ENCODE measurements around the gene GALNT8.

Gene GALNT8

DNA sequence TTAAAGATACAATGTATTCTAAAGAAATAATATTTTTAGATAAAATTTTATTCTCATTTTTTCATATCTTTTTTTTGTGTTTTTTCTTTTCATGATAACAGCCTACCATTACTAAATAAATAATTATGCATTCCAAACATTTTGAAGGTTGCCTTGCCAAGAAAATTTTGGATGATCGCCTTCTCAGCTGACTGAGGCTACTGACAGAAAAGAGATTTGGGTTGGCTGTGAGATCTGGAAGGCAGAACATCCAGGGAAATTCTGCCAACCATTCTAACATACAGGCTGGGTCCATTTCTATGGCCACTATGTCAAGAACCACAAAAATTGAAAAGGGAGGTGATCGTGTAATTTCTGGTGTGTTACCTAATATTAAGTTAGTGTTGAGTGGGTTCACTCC lies 48.1 kb downstream of the GALNT8 start:
- Mint-ChIP-seq H3K36me3 (no peaks in the 10 kb centered on the region), H3K4me1 (peaks cover 5% of the 10 kb centered on the region), H3K27ac (no peak overlapping the region), H3K9me3 (no peaks in the 10 kb centered on the region), H3K4me3 (no peak overlapping the region), H3K27me3 (peaks cover 21% of the 10 kb centered on the region)
- DNase-seq, result no peak
- CTCF ChIA-PET, result no interaction called here

DNA sequence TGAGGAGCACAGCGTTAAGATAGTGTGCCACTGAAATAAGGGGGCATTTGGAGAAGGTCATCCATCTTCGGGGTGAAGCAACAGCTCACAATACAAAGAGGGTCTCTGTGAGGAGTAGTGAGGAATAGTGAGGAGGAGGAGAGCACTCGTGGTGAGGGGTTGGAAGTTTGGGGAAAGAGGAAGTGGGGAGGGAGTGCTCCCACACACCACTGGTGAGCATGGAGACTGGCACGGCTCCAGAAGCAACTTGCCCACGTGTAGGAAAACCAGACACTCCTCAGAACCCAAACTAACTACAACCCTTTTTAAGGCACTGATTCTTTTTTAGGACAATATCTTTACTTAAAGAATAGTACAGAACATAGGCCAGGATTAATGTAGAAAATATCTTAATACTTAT lies 48.9 kb downstream of the GALNT8 start:
- H3K36me3 Mint-ChIP-seq, result no peaks in the 10 kb centered on the region
- no peak for DNase-seq
- H3K27ac Mint-ChIP-seq, result no peak overlapping the region
- no peaks in the 10 kb centered on the region for H3K9me3 Mint-ChIP-seq
- H3K4me1 Mint-ChIP-seq, result no peaks in the 10 kb centered on the region
- CTCF ChIA-PET, result no interaction called here
- no peak overlapping the region for H3K4me3 Mint-ChIP-seq
- H3K27me3 Mint-ChIP-seq, result peaks cover 22% of the 10 kb centered on the region

DNA sequence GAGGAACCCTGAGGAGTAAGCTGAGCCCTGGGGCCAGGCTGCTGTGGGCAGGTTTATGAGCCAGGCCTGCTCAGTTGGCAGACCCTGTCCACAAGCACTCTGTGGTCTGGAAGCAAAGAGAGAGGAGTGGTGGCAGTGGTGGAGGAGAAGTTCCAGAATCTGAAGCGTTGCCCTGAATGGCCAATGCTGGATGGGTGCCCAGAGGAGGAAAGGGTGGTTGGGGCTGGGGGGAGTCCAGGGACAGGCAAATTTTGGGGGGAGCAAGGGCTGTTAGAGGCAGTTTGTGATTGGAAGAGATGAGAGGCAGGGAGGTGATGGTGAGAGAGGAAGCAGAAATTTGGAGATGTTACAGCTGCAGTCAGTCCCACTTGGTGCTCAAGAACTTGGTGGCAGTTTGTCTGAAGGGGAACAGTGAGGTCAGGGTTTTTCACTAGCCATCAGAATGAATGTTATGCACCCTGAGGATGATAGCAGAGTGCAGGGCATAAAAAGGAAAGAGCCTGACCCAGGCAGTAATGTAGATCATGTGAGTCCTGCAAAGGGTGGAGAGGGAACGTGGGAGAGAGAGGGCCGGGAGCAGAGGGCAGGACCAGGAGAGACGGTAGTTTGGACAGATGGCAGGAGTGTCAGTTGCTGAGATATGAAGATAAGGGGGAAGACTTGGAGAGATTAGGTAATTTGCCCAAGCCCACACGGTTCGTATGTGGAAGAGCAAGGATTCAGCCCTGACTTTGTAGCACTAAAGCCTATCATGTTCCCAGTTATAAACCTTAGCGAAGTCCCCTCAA lies 51.2 kb downstream of the GALNT8 start:
- no peaks in the 10 kb centered on the region for H3K9me3 Mint-ChIP-seq
- H3K4me3 Mint-ChIP-seq, result no peak overlapping the region
- peaks cover 24% of the 10 kb centered on the region for H3K27me3 Mint-ChIP-seq
- CTCF ChIA-PET, result no interaction called here
- H3K36me3 Mint-ChIP-seq, result no peaks in the 10 kb centered on the region
- no peak overlapping the region for H3K27ac Mint-ChIP-seq
- DNase-seq, result no peak
- H3K4me1 Mint-ChIP-seq, result no peaks in the 10 kb centered on the region

DNA sequence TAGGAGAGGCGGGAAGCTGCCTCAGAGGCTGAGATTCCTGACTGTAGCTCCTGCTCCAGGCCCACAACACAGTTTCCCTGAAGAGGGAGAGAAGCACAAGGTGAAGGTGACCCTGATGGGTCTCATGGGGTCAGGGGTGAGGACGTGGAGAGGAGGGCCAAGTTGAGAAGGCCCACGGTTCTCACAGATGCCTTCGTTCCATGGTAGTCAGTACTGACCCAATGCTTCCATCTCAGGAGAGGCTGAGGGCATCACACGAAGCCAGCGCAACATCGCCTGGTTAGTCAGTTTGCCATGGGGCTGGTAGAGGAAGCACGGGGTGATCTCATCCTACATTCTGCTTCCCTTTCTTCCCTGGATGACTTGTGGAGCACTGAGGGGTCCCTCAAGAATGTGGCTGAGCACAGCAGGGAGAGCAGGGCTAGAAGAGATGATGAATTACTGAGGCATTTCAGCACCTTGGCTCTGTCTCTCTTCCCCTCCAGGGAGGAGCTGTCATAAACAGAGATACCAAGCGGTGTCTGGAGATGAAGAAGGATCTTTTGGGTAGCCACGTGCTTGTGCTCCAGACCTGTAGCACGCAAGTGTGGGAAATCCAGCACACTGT lies 51.9 kb downstream of the GALNT8 start:
- no peak for DNase-seq
- CTCF ChIA-PET, result no interaction called here
- H3K27ac Mint-ChIP-seq, result no peak overlapping the region
- no peak overlapping the region for H3K4me3 Mint-ChIP-seq
- no peaks in the 10 kb centered on the region for H3K4me1 Mint-ChIP-seq
- no peaks in the 10 kb centered on the region for H3K9me3 Mint-ChIP-seq
- peaks cover 28% of the 10 kb centered on the region for H3K27me3 Mint-ChIP-seq
- H3K36me3 Mint-ChIP-seq, result no peaks in the 10 kb centered on the region

DNA sequence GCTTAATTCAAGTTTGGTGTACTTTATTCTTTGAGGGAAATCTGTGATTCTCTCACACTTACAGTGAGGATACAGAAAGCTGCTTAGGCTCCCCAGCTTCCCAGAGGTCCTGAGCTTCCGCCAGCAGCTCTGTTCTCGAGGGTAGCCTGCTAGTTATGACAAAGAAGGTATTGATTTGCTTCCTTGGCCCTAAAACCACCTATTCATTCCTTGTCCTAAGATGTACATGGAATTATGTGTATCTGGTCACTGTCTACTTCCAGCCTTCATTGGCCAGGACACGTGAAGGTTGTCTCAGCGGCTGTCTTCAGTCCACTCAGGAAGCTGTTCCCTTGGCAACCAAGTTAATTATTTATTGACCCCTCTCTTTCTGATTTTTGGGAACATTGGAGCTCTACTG lies 55.7 kb downstream of the GALNT8 start:
- CTCF ChIA-PET, result no interaction called here
- H3K4me1 Mint-ChIP-seq, result no peaks in the 10 kb centered on the region
- peaks cover 49% of the 10 kb centered on the region for H3K27me3 Mint-ChIP-seq
- no peaks in the 10 kb centered on the region for H3K36me3 Mint-ChIP-seq
- H3K27ac Mint-ChIP-seq, result no peak overlapping the region
- no peak overlapping the region for H3K4me3 Mint-ChIP-seq
- no peak for DNase-seq
- H3K9me3 Mint-ChIP-seq, result no peaks in the 10 kb centered on the region

DNA sequence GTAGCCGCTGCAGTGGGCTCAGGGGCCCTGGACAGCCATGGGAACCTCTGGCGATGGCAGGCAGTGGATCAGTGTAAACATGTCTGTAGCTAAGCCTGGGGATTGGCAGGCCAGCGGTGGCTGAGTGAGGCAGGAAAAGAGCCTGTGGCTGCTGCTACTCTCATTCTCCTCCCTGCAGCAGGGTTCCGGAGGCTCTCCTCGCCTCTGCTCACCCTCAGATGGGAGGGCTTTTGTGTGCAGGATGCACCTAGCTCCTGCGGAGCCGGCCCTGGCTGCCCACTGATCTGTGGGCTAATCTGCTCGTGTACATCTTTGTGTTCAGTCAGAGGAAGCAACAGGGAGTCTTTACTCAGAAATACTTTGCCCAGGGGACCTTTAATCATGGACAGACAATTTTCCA lies 59.5 kb downstream of the GALNT8 start:
- Mint-ChIP-seq H3K36me3 (no peaks in the 10 kb centered on the region), H3K27ac (no peak overlapping the region), H3K27me3 (peaks cover 31% of the 10 kb centered on the region), H3K9me3 (no peaks in the 10 kb centered on the region), H3K4me3 (no peak overlapping the region), H3K4me1 (no peaks in the 10 kb centered on the region)
- CTCF ChIA-PET, result no interaction called here
- DNase-seq, result no peak

DNA sequence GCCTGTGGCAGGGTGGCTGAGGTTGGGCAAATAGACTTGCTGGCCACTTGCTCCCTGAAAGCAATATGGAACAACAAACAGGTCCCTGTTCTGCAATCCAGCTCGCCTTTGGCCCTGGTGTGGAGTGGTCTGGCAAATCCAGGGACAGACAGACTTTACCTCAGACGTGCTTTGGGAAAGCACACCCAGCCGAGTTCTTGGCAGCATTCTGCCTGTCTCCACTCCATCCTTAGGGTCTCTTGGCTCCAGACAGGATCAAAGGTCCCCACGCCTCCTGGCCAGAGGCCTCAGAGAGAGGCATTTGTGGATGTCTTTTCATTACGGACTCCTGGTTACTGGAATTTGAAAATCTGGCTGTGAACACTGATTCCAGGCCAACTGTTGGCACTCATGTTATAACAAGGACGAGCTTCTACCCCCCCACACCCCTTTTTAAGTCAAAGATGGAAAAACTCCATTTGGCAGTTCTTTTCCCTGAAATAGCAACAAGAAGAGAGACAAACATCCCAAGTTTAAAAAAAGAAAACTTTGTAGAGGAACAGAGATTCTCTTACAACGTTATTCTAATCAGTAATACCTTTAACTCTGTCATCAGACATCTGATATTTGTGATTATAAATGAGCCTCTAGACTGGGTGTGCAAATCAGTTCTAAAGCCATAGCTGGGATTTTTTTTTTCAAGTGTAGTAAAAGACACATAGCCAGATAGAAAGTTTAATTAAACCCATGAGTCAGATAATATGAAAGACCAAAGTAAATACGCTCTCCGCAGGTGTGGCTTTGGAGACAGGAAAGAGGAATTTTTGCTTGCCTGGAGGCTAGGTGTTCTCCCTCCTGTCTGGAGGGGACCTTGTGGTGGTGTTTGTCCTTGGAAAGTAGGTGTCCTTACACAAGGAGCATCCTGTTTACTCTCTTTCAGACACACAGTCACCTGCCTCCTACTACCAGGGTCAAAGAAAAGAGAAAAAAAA lies 60.7 kb downstream of the GALNT8 start:
- no peaks in the 10 kb centered on the region for H3K4me1 Mint-ChIP-seq
- H3K36me3 Mint-ChIP-seq, result no peaks in the 10 kb centered on the region
- H3K4me3 Mint-ChIP-seq, result no peak overlapping the region
- no peaks in the 10 kb centered on the region for H3K9me3 Mint-ChIP-seq
- H3K27me3 Mint-ChIP-seq, result peaks cover 33% of the 10 kb centered on the region
- no peak overlapping the region for H3K27ac Mint-ChIP-seq
- CTCF ChIA-PET, result no interaction called here
- no peak for DNase-seq

DNA sequence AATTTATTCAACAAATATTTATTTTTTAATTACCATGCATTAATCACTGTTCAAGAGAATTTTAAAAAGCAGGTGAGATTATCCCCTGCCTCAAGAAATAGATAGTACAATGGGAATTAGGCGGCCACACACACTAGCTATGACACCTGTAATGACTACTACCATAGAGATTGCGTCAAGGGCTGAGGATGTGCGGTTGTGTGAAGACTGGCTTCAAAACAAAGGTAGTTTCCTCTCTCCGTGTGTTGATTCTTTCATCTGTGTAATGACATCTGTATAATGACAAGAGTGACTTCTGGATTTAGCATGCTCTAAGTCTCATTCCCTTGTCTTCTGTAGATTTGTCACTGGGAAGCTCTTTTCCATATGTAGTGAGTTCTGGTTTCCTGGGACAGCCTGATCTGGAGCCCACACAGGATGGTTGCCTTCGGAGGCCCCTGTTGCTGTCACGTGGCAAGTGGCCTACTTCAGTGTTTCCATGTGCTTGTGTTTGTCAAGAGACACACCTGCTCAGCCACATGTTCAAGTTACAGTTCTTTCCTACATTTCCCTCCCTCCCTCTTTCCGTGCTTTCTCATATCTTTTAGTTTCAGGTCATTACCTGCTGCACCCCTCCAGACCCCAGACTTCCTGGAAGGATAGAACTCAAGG lies 64.3 kb downstream of the GALNT8 start:
- no peak overlapping the region for H3K4me3 Mint-ChIP-seq
- no peaks in the 10 kb centered on the region for H3K9me3 Mint-ChIP-seq
- H3K27me3 Mint-ChIP-seq, result peaks cover 34% of the 10 kb centered on the region
- no peaks in the 10 kb centered on the region for H3K36me3 Mint-ChIP-seq
- DNase-seq, result no peak
- H3K27ac Mint-ChIP-seq, result no peak overlapping the region
- CTCF ChIA-PET, result no interaction called here
- no peaks in the 10 kb centered on the region for H3K4me1 Mint-ChIP-seq

DNA sequence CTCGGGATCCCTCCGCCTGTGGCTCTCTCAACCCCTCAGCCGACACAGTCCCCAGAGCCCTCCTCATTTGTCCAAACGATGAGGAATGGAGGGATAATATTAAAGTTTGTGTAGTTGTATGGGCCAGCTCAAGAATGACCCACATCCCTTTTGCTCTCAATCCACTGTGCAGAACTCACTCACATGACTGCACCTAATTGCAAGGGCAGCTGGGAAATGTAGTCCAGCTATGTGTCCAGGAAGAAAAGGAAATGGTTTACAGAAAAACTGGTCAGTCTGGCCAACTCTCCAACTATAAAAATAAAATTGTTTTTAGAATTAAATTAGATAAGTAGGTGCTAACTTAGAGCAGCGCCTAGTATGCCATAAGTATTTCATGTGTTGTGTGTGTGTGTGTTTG lies 66.6 kb downstream of the GALNT8 start:
- H3K4me3 Mint-ChIP-seq, result no peak overlapping the region
- peaks cover 23% of the 10 kb centered on the region for H3K27me3 Mint-ChIP-seq
- H3K4me1 Mint-ChIP-seq, result no peaks in the 10 kb centered on the region
- no peaks in the 10 kb centered on the region for H3K9me3 Mint-ChIP-seq
- no peak for DNase-seq
- no peak overlapping the region for H3K27ac Mint-ChIP-seq
- H3K36me3 Mint-ChIP-seq, result no peaks in the 10 kb centered on the region
- CTCF ChIA-PET, result no interaction called here

DNA sequence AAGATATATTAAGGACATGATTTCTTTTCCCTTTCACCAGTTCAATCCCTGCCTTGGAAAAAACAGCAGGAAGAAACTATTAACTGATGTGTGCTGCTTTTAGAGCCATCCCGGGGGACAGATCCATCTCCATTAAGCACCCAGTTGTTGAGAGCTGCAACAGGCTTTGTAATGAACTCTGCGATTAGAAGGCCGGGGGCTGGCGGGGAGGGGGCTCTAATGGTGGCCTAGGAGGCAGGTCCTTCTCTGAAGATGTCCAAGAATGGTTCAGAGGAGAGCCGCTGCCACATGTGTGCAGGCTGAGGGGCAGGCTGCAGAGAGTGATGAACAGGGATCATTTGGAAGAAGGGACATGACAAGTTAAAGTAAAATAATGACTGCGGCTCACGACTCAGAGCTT lies 67.8 kb downstream of the GALNT8 start:
- Mint-ChIP-seq H3K27me3 (peaks cover 30% of the 10 kb centered on the region), H3K4me3 (no peak overlapping the region), H3K4me1 (no peaks in the 10 kb centered on the region), H3K9me3 (no peaks in the 10 kb centered on the region), H3K27ac (no peak overlapping the region), H3K36me3 (no peaks in the 10 kb centered on the region)
- DNase-seq, result no peak
- CTCF ChIA-PET, result no interaction called here

DNA sequence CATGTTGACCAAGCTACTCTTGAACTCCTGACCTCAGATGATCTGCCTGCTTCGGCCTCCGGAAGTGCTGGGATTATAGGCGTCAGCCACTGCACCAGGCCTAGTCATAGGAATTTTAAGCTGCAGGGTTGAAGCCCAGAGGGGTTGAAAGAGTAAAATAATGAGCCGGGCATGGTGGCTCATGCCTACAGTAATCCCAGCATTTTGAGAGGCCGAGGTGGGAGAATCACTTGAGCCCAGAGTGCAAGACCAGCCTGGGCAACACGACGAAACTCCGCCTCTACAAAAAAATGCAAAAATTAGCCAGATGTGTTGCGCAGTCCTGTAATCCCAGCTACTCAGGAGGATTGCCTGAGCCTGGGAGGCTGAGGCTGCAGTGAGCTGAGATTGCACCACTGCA lies 69.6 kb downstream of the GALNT8 start:
- no peak overlapping the region for H3K4me3 Mint-ChIP-seq
- peaks cover 40% of the 10 kb centered on the region for H3K27me3 Mint-ChIP-seq
- H3K27ac Mint-ChIP-seq, result no peak overlapping the region
- no peaks in the 10 kb centered on the region for H3K9me3 Mint-ChIP-seq
- CTCF ChIA-PET, result no interaction called here
- DNase-seq, result no peak
- H3K36me3 Mint-ChIP-seq, result no peaks in the 10 kb centered on the region
- no peaks in the 10 kb centered on the region for H3K4me1 Mint-ChIP-seq

DNA sequence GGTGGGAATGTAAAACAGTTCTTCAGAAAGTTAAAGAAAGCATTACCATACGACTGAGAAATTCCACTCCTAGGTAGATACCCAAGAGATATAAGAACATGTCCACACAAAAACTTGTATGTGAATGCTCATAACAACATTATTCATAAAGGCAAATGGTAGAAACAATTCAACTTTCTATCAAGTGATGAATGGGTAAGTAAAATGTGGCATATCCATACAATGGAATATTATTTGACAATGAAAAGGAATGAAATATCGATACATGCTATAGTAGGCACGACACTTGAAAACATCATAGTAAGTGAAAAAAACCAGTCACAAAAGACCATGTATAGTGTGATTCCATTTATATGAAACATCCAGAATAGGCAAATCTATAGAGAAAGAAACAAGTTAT lies 71.3 kb downstream of the GALNT8 start:
- no peaks in the 10 kb centered on the region for H3K36me3 Mint-ChIP-seq
- CTCF ChIA-PET, result no interaction called here

DNA sequence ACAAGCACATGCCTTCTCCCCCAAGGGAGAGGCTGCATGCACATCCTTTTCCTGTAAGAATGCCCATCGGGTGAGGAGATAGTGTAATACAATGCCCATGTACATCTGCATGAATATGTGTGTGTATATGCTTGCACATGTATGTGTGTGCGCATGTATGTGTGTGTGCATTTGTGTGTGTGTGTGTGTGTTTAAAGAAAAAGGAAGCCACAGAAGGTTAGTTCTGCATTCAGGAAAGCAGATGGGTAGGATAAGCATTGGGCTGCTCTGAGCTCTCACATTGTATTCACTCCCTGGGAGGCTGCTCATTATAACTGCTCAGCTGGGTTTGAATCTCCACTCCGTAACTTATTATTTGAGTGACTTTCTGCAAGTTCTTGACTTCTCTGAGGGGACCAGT lies 74.3 kb downstream of the GALNT8 start:
- Mint-ChIP-seq H3K36me3 (no peaks in the 10 kb centered on the region), H3K4me1 (no peaks in the 10 kb centered on the region), H3K27ac (no peak overlapping the region), H3K27me3 (peaks cover 49% of the 10 kb centered on the region), H3K4me3 (no peak overlapping the region), H3K9me3 (no peaks in the 10 kb centered on the region)
- CTCF ChIA-PET, result no interaction called here
- DNase-seq, result no peak

More for the DNA sequence above, 71.3 kb downstream of the GALNT8 start:
- Mint-ChIP-seq H3K27me3 (peaks cover 38% of the 10 kb centered on the region), H3K9me3 (no peaks in the 10 kb centered on the region), H3K4me1 (no peaks in the 10 kb centered on the region), H3K4me3 (no peak overlapping the region), H3K27ac (no peak overlapping the region)
- DNase-seq, result no peak

DNA sequence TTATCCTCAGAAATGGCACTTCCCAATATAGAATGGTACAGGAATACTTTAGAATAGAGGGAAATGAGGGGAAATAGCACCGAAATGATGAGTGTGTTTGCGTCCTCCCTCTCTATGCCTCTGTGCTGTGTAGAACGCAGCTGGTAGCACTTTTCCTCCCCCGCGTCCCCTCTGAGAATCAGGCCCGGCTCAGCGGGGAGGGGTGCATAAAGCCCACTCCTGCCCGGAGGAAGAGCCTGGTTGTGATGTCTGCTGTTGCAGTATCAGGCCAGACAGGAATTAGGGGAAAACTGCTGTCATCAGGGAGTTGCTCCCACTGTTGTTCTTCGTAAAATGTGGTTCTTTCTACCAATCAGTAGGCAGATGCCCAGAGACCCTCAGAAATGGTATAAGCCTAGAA lies 76.0 kb downstream of the GALNT8 start:
- no peak overlapping the region for H3K27ac Mint-ChIP-seq
- no peaks in the 10 kb centered on the region for H3K4me1 Mint-ChIP-seq
- peaks cover 52% of the 10 kb centered on the region for H3K27me3 Mint-ChIP-seq
- DNase-seq, result no peak
- no peaks in the 10 kb centered on the region for H3K9me3 Mint-ChIP-seq
- CTCF ChIA-PET, result no interaction called here
- H3K4me3 Mint-ChIP-seq, result no peak overlapping the region
- no peaks in the 10 kb centered on the region for H3K36me3 Mint-ChIP-seq
